Tibial nerve (tissue), 4 donors: Measurements from ENCODE around the gene KMT5C.

Source experiments
- EP300 ChIP-seq, 2 donors: sonication (generic); formaldehyde crosslinking; IDR thresholded peaks; one replicate each; pipeline ENCODE4 v1.6.1; 2017; ENCODE audit warnings: antibody characterized with exemption in 2 of 2, mild to moderate bottlenecking in 1 of 2
- POLR2A ChIP-seq, 2 donors: fragments of 450-650 bp; IDR thresholded peaks; one replicate each; pipeline ENCODE4 v1.6.1; 2017; ENCODE audit warnings: antibody characterized with exemption in 2 of 2, mild to moderate bottlenecking in 2 of 2, moderate library complexity in 2 of 2
- TF ChIP-seq, protein P1 (sequence below), 5 experiments: fragments of 200-600 bp in 3 of 5; fragments of 450-650 bp in 2 of 5; sonication (generic) in 3 of 5; IDR thresholded peaks; one replicate each; pipeline ENCODE4 v1.5.1; 2016 to 2019; ENCODE audit warnings: antibody characterized with exemption in 5 of 5, mild to moderate bottlenecking in 3 of 5, moderate library complexity in 2 of 5

- TF ChIP-seq, protein P1, sequence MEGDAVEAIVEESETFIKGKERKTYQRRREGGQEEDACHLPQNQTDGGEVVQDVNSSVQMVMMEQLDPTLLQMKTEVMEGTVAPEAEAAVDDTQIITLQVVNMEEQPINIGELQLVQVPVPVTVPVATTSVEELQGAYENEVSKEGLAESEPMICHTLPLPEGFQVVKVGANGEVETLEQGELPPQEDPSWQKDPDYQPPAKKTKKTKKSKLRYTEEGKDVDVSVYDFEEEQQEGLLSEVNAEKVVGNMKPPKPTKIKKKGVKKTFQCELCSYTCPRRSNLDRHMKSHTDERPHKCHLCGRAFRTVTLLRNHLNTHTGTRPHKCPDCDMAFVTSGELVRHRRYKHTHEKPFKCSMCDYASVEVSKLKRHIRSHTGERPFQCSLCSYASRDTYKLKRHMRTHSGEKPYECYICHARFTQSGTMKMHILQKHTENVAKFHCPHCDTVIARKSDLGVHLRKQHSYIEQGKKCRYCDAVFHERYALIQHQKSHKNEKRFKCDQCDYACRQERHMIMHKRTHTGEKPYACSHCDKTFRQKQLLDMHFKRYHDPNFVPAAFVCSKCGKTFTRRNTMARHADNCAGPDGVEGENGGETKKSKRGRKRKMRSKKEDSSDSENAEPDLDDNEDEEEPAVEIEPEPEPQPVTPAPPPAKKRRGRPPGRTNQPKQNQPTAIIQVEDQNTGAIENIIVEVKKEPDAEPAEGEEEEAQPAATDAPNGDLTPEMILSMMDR (IDR thresholded peaks at IDR 0.05), result no peak
- TF ChIP-seq POLR2A (IDR thresholded peaks at IDR 0.05) (no peak), EP300 (IDR thresholded peaks at IDR 0.05) (no peak)
Observed at GRCh38 chr19:55316646-55317045, 23.0 kb upstream of the KMT5C start.
